GM12865 (cell line): ENCODE data around the gene LY9.
A peak's percentile ranks its signal among the peaks of the same experiment; 100 is the strongest.

Experiments used
- DNase-seq: peaks from one replicate; pipeline ENCODE4 v3.0.0; 2010; ENCODE audit warnings: low read depth
- H3K4me3 ChIP-seq: 2 replicates; pipeline ENCODE4 v1.5.1; 2011; ENCODE audit warnings: mild to moderate bottlenecking, low read depth, low read length, control low read depth
- CTCF ChIP-seq: IDR thresholded peaks from 2 replicates; pipeline ENCODE4 v1.5.1; 2011; ENCODE audit warnings: low read length, control low read depth, low read depth, inconsistent platforms; ENCODE audit not compliant: insufficient read depth; ENCODE audit errors: missing control alignments

The LY9 gene

GRCh38 chr1:160801836-160802580 lies 6.0 kb downstream of the LY9 start:
- no peak for TF ChIP-seq CTCF
- no peak overlapping the region for H3K4me3 ChIP-seq
- no peak for DNase-seq

GRCh38 chr1:160806109-160806665 lies 10.2 kb downstream of the LY9 start:
- no peak for DNase-seq
- no peak for TF ChIP-seq CTCF
- no peak overlapping the region for H3K4me3 ChIP-seq

DNA sequence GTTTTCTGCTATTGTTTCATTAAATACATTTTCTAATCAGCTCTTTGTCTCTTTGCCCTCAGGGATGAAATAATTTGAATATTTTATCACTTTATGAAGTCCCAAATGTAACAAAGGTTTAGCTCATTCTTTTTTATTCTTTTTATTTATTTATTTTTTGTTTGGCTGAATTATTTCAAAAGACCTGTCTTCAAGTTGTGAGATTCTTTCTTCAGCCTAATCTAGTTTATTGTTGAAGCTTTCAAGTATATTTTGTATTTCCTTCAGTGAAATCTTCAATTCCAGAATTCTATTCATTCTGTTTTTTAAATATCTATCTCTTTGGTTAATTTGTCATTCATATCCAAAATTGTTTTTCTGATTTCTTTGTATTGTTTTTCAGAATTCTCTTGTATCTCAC lies 10.8 kb downstream of the LY9 start:
- no peak overlapping the region for H3K4me3 ChIP-seq
- no peak for TF ChIP-seq CTCF
- no peak for DNase-seq

GRCh38 chr1:160807247-160807646 lies 11.3 kb downstream of the LY9 start:
- TF ChIP-seq CTCF = no peak
- DNase-seq = no peak

GRCh38 chr1:160807738-160808137 lies 11.8 kb downstream of the LY9 start:
- H3K4me3 ChIP-seq = no peak overlapping the region
- TF ChIP-seq CTCF = peak; percentile 2
- DNase-seq = no peak

More at GRCh38 chr1:160807247-160807646, 11.3 kb downstream of the LY9 start:
- no peak overlapping the region for H3K4me3 ChIP-seq

DNA sequence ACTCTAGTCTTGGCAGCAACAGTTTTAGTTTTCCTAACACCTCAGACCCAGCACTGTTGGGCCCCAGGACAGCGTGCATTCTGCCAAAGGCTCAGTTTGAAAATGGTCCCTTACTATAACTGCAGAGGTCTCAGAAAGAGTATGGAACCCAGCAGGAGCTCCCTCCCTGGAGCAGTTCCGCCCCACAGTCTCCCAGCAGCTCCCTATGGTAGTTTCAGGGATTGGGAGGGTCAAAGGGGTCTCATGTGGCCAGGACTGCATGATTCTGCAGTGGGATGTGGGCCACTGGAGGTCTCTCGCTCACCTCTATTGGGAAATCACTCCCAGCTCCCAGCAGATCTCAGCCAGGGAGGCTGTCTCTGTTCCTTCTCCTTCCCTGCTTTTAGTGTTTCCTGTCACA lies 12.3 kb downstream of the LY9 start:
- no peak for DNase-seq
- TF ChIP-seq CTCF = no peak
- no peak overlapping the region for H3K4me3 ChIP-seq

GRCh38 chr1:160810486-160810885 lies 14.5 kb downstream of the LY9 start:
- DNase-seq = no peak
- TF ChIP-seq CTCF = no peak
- H3K4me3 ChIP-seq = no peak overlapping the region
